Urothelium cell line (cell line): ENCODE measurements around the gene PTGDR.

ENCODE experiments used
- DNase-seq: peaks from one replicate; pipeline ENCODE4 v3.0.0; 2011; ENCODE audit warnings: low spot score, mixed read lengths
- FAIRE-seq: peaks from 2 replicates; lab custom pipeline; 2011; peaks lifted over from hg19 to GRCh38; lab: Jason Lieb, UNC

Gene PTGDR

DNA sequence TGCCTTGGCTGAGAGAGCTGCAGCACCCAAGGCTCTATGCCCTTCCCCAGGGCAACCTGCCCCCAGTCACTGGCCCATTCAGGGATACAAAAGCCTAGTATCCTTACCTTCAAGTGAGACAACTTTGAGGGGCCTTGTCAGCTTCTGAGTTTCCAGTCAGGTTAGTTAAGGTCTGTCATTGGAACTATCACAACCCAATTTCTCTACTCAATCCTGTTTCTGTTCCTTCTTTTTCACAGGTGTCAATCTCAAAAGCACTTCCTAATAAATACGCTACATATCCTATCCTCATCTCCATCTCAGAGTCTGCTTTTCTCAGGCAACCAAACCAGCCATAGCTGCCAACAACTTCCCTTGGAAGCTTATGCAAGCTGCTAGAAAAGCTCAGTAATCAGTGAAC lies 4.9 kb upstream of the PTGDR start:
- no peak for DNase-seq
- FAIRE-seq = no peak

DNA sequence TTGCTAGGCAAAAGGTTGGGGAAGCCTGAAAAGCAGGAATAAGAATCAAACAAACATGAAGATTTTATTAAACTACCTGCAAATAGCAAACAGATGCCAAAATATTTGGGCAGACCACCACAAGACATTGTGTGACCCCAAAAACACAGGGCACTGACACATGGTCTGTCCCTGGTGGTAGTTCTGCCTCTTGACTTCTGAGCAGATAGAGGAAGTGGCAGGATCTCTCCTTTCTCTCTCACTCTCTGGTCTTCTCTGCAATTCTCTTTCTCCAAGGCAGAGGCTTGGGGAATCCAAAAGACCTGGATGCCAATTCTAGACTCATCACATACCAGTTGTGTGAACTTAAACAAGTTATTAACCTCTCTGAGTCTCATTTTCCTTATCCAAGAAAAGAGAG lies 4.3 kb upstream of the PTGDR start:
- DNase-seq (no peak), FAIRE-seq (no peak)

DNA sequence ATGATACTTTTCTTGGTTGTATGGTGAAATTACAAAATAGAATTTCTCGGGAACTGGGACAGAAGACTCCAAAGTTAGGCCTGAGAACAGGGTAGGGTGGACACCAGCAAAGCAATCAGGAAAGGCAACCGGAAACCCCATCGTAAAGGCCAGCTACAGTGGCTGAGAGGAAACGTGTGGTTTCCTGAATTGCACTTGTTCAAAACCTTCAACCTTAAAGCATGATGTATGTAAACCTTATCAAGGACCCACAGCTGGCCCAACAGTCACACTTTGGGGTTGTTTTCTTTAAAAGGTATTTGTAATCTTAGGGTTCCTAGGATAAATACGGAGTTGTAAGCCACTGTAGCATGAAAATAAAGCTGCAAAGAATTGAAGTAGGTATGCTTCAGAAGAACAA lies 2.2 kb upstream of the PTGDR start:
- DNase-seq (no peak), FAIRE-seq (no peak)

DNA sequence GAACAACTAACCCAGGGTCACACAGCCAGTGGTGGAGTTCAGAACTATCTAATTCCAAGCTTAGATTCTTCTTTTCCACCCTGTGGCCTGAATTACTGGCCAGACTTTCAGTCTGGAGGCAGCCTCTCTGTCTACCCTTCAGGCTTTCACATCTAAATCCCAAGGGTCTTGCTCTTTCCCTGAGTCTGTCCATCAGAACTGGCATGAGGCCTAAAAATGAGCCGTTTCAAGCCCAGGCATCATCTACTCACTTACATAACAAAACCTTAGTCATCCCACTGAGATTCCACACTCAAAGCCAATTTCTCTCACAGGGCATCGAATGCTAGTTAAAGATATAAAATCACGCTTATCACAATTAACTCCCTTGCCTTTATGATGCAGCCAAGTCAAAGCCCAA lies 1.3 kb upstream of the PTGDR start:
- peak; percentile 25 for DNase-seq
- FAIRE-seq = no peak

GRCh38 chr14:52266782-52267181 lies 716 bp upstream of the PTGDR start:
- DNase-seq (no peak), FAIRE-seq (peak; percentile 72)

- DNase-seq = no peak
- peak; percentile 13 for FAIRE-seq
These were observed 972 bp downstream of the PTGDR start for GRCh38 chr14:52268279-52269061.

- FAIRE-seq (no peak), DNase-seq (no peak)
These were observed 1.6 kb downstream of the PTGDR start for GRCh38 chr14:52269100-52269499.

DNA sequence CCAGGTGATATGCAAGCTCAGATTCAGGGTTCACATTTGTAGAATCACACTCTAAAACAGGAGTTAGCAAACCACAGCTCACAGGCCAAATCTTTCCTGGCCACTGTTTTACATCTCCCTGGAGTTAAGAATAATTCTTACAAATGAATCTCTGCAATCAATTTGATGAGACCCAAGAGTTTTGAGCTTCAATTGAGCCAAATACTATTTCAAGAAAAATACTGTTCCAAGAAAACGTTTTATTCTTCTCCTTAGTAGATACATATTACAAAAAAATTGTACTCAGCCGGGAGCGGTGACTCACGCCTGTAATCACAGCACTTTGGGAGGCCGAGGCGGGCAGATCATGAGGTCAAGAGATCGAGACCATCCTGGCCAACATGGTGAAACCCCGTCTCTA lies 2.5 kb downstream of the PTGDR start:
- FAIRE-seq (no peak), DNase-seq (no peak)

- DNase-seq (no peak), FAIRE-seq (peak; percentile 69)
These were observed 4.0 kb downstream of the PTGDR start for GRCh38 chr14:52271538-52271937.

- FAIRE-seq (no peak), DNase-seq (peak; percentile 38)
These were observed 4.9 kb downstream of the PTGDR start for GRCh38 chr14:52272375-52272774.

DNA sequence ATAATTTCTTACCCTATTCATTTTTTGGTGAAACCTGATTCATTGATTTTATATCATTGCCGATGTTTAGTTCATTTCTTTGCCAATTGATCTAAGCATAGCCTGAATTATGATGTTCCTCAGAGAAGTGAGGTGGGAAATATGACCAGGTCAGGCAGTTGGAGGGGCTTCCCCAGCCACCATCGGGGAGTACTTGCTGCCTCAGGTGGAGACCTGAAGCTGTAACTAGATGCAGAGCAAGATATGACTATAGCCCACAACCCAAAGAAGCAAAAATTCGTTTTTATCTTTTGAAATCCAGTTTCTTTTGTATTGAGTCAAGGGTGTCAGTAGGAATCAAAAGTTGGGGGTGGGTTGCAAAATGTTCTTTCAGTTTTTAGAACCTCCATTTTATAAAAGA lies 7.9 kb downstream of the PTGDR start:
- FAIRE-seq = no peak

GRCh38 chr14:52277552-52277951 lies 10.1 kb downstream of the PTGDR start:
- FAIRE-seq (no peak), DNase-seq (no peak)

More for the DNA sequence above, 7.9 kb downstream of the PTGDR start:
- DNase-seq = no peak

DNA sequence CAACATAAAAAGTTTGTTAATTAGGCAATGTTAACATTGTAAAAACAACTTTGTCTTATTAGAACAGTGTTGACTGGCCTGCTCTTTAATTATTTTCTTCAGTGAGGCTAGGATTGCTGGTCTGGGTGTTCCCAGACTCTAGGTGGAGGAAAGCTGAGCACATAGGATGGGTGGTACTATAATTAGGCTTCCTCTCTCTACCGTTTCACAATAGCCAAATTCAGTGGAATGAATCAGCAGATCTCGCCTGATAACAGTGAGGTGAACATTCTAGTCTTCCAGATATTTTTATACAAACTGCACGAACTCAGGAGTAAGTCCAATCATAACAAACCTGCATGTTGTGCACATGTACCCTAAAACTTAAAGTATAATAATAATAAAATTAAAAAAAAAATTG lies 11.9 kb downstream of the PTGDR start:
- DNase-seq (peak; percentile 48), FAIRE-seq (peak; percentile 89)

- FAIRE-seq (no peak), DNase-seq (no peak)
These were observed 15.6 kb downstream of the PTGDR start for GRCh38 chr14:52283099-52283498.

DNA sequence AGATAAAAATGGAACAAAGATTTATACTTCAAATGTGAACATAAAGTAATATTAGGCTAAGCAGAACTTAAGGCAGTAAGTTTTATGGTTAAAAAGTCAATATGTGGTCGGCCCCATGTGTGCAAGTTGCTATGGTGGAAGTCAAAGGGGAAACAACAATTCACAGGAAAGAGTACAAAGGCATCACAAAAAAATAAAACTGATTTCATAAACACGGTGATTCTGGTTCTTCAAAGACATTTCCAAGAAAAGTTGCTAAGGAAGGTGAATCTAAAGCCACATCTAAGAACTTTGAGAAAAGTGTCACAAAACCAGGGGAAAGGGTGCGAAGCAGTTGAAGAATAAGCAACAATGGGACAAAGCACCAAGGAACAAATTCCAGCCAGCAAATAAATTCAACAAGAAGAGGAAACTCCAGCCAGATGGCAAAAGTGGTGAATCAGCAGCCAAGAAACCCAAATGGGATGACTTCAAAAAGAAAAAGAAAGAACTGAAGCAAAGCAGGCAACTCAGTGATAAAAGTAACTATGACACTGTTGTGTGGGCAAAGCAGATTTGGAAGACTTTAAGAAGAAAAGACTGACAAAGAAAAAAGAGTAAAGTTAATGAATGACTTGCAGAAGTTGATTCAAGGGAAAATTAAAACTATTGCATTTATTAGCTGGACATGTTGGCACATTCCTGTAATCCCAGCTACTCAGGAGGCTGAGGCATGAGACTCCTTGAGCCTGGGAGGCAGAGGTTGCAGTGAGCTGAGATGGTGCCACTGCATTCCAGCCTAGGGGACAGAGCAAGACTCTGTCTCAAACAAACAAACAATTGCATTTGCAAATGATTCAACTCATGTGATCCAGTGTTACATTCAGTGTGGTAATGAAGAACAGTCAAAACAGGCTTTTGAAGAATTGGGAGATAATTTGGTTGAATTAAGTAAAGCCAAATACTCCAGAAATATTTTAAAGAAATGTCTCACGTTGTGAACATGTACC lies 19.5 kb downstream of the PTGDR start:
- no peak for FAIRE-seq
- no peak for DNase-seq

DNA sequence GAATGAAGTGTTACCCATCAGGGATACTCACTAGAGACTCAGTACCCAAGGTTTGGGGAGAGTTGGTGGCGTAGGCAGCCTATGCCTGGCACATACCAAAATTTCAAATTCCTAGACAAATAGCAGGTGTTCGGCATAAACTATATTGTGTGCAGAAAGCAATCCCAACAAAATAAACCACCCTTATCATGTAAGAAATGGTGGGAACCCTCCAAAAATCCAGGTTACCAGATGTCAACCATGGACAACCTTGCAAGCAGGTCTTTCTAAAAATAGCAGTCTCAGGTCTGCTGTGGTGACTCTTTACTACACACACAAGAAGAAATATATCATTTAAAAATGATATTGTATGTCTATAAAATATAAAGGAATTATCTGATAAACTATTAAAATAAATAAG lies 28.9 kb downstream of the PTGDR start:
- FAIRE-seq (no peak), DNase-seq (no peak)

- DNase-seq (no peak), FAIRE-seq (no peak)
These were observed 31.3 kb downstream of the PTGDR start for GRCh38 chr14:52298795-52299194.

DNA sequence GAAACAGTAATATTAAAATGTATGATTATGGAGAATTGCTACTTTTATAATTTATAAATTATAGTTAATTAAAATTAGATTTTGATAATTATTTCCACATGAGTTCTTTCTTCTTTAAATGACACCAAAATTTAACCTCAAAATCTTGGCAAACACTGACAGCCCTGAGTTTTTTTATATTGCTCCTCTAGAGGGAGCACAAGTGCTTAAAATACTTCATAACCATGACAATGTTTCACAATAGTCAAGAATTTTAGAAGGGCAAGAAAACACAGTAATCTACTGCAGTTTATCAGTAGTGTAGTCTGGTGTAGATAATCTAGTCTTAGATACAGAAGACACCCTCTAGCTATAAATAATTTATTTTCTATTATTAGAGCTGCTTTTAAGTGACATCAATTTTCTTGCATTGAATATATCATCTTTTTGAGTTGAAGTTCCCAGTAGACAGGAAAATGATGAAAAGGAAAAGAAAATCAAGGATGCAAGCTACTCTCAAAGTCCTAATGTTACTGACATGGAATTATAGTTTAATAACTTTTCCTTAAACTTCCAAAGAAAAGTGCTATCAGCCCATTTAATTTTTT lies 32.3 kb downstream of the PTGDR start:
- DNase-seq = peak; percentile 70
- FAIRE-seq = no peak

DNA sequence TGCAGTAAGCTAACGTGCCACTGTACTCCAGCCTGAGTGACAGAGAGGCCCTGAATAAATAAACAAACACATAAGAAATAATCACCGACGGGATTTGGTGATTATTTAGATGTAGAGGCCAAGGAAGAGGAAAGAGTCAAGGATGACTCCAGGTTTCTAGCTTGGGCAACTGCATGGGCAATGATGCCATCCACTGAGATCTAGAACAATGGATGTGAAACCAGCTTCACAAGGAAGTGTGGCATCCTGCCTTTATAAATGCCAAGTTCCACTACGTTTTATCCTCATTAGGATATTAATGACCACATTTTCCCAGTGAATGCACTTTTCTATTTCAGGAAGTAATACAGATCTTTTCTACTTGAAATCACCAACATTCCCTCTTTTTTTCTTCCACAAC lies 35.7 kb downstream of the PTGDR start:
- no peak for DNase-seq
- FAIRE-seq = peak; percentile 17

DNA sequence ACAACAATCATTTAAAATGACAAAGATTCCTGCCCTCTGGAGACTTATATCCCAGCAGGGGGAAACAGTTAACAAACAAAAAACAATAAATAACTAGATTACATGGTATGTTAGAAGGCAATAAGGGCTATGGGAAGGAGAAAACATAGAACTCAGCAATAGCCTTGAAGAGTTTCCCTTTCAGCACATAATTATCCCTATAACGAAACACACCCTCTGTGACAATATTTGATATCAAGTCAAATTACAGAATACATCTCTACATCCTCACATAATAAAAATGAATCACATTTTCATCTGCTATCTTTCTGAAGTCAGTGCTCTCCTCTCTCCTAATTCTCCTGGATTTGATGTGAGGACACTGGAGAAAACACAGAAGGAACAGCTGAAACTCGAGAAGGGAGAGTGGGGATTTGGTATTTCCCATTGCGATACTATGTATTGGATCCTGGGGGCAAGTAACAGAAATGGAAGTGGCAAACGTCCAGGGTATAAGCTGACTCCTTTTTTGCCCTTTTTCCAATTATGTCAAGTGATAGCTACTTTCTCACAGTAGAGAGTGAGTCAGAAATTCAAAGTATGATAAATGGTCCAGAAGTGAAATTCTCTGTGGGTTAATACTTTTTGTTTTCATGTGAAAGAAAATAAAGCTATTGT lies 36.9 kb downstream of the PTGDR start:
- FAIRE-seq = peak; percentile 66

GRCh38 chr14:52305014-52305413 lies 37.5 kb downstream of the PTGDR start:
- FAIRE-seq = no peak
- no peak for DNase-seq

More for the DNA sequence above, 36.9 kb downstream of the PTGDR start:
- no peak for DNase-seq
